HEK293 (cell line): ENCODE measurements around the gene CLIC4.

ENCODE experiments used
- ATF2 ChIP-seq: fragments of 450-650 bp; formaldehyde crosslinking; IDR thresholded peaks from 2 replicates; pipeline ENCODE4 v1.5.1; 2016; ENCODE audit warnings: missing biosample characterization, missing genetic modification characterization, low read depth
- MYNN ChIP-seq: fragments of 450-650 bp; formaldehyde crosslinking; IDR thresholded peaks from 2 replicates; pipeline ENCODE4 v1.5.1; 2016; ENCODE audit warnings: missing biosample characterization, missing genetic modification characterization, borderline replicate concordance

- TF ChIP-seq MYNN (tag by site-specific recombination) (no peak), ATF2 (tag by site-specific recombination) (no peak)
Measured at GRCh38 chr1:24775916-24776315, 30.7 kb downstream of the CLIC4 start.
